Activated CD8-positive, alpha-beta memory T cell treated with anti-CD3 and anti-CD28 coated beads for 4 hours (primary cell): ENCODE data around the gene GAB4.
A peak's percentile ranks its signal among the peaks of the same experiment; 100 is the strongest.
"Not testable (repeated sequence)": the region's sequence is repeated elsewhere in the genome, so short reads cannot be mapped to it uniquely, and the experiment has no call there.

Experiments
- DNase-seq, 2 donors: peaks; one replicate each; pipeline ENCODE4 v3.0.0-alpha.2; 2020; ENCODE audit warnings: low read depth in 2 of 2

GAB4 gene

DNA sequence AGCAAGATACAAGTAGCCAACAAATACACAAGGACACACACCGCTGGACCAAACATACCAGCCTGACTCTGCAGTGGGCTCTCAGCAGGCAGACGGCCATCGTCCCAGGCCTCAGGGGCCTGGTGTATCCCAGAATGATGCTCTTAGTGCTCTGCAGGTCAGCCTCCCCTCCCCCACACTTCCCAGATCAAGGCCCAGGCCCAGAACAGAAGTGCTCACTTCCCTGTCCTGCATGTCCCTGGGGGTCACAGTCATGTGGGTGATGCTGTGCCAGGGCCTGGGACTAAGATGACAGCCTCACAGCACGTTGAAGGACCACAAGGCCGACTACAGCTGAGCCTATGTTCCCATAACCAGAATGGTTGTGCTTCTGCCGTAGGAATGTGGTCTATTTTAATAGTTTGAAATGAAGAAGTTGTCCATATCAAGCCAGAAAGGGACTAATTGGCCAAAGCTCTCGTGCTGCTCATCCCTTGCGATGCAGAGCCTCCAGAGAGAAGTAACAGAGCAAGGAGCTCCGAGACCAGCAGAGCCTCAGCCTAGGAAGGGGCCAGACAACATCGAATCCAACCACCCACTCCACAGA, 48.6 kb downstream of the GAB4 start:
- no peak for DNase-seq

DNA sequence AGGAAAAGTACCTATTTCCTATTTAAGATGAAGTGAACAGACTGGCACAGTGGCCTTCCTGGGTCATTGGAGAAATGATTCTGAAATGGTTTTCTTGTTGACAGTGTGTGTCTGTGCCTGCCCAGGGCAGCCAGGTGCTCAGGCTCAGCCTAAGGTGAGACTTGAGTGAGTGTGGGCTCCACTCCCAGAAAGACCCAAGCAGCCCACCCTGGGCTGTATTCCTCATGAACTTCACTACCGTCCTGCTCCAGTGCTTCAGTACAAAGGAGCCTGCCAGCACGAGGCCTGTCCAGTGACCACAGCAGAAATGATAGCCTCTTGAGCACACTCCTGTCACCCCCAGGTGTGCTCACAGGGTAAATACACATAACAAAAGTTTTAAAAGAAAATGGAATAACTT, 49.5 kb downstream of the GAB4 start:
- no peak for DNase-seq

DNA sequence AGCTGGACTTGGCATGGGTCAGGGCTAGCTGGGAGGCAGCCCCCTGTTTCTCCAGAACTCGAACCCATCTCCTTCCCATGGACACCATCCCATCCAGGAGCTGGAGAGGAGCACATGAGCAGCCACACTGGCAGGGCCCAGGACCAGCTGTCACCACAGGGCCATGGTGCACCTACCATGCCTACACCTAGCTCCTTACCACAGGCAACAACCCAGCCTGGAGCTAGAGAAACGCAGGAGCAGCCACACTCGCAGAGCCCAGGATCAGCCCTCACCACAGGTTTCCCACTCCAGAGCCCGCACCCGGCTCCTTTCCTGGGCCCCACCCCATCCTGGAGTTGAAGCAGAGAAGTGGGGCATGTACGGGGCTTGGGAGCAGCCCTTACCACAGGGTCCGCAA, 50.2 kb downstream of the GAB4 start:
- no peak for DNase-seq

DNA sequence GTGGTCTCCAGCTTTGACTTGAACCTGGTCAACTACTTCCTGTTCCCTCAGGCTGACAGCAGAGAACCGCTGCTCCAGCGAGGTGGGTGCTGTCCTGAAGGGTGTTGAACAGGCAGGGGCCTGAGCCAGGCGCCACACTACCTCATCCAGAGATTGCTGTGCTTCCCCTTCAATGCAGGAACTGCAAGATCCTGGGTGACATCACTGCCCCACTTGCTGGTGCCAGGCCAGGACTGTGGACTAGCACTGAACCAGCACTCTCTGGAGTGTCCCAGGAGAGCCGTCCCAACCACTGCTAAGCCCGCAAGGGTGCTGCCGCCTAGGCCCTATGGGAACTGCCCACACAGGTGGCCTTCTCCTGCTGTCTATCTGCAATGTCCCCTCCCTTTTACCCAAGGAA, 51.7 kb downstream of the GAB4 start:
- DNase-seq: no peak

DNA sequence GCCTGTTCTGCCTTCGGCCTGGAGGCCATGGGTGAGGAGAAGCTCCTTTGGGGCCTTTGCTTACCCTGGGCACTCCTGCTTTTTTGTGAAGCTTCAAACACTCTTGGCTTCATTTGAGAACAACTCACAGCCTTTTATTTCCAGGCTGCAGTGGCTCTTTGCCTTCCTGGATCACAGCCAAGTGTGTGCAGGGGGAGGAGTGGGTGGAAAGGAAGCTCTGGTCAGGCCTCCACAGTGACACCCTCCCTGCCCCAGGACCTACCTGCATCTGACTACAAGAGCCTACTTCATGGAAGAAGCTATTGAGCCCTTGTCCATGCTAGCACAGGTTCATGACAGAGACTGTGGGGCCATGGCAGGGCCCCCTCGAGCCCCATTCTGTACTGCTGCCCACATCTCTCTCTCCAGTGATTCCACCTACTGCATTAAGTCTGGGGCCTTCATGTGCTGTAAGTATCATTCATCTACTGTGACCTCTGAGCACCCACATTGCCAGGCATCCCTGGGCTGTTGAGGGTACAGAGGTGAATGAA, 52.3 kb downstream of the GAB4 start:
- no peak for DNase-seq

DNA sequence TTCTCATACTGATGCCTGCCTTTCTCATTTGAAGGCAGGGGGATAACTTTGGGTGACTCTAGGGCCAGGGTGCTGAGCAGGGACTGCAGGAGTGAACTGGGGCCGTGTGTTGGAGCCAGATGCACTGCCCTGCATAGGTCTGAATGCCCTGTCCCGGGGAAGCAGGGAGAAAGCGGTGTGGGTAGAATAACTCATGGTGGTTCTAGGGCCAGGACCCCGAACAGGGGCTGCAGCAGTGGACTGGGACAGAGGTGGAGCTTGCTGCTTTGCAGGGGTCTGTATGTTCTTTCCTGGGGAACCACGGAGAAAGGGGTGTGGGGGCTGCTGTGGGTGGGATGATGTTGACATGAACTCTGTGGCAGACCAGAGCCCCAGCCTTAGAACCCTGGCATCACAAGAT, 52.9 kb downstream of the GAB4 start:
- DNase-seq: no peak

DNA sequence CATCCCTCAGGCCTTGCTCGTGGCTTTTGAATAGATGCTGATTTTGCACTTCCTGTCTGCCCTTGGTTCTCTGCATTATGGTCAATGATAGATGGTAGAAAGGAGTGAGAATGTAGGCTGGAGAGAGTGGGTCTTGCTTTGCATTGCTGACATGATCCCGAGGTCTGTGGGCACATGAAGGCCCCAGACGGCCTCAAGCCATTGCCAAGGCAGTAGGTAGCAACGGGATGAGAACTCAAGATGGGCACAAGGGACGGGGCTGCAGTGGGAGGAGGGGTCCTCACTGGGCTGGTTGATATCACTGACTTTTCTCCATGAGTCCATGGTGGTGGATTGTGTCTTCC, 54.0 kb downstream of the GAB4 start:
- DNase-seq: no peak

DNA sequence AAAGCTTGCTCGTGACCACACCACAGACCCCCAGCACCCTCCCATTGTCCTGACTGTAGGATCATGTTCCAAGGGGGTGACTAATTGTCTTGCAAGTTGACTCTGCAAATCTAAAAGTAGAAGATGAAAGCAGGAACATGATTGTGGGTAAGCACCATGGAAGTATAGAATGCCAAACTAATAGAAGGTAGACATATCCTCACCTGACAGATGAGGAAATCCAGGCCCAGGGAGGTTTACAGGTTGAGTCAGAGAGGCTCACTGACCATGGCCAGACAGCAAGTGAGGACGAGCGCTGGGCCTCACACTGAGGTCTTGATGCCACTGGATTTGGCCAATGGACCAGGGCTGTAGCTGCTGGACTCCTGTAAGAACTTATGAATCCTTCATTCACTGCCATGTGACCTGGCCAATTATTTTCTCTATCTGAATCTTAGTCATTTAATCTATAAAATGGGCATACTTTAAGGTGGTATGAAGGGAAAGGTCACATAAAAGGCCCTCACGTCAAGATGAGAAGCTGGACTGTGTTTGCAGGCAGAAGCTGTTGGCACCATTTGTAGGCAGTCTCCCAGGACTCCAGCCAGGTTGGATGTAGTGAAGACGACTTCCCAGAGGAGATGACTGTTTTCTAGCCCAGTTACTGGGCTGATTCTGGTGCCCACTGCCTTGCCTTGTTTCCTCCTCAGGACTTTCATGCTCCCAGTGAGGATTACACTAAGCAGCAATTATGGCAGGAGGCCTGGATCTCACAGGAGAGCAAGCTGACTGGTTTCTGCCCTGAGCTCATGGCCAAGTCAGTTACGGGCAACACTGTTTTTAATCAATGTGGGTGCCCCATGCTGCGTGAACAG, 54.6 kb downstream of the GAB4 start:
- no peak for DNase-seq

DNA sequence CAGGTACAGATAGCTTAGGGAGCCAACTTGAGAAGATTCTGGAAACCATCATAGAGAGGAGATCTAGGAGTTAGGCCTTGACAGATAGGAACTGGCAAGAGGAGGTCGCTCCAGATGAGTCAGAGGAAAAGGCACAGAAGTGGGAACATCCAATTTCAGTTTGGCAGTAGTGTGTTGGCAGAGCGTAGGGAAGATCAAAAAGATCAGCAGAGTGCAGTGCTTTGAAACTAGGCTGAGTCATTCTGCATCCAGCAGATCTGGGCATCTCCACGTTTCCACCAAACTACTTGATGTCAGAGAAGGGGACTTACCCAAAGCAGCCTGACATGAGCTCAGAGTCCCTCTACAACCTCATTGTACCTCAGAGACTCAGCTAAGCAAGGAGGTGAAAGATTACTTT, 58.5 kb downstream of the GAB4 start:
- DNase-seq: no peak

DNA sequence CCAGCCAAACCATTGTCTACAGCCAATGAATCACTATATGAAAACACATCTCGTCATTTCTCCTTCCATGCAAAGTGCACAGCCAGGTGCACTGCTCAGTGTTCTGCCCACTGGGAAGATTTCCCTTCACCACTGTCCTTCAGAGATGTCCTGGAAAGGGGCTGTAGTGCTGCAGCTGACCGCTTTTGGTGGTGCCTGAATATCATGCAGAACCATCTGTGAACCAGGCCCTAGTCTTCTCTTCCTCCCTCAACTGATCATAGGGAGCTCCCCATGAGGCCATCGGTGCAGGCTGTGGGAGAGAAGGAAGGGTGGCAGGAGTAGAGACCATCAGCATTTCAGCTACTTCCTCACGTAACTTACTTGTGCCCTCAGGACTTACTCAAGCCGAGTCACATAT, 70.2 kb downstream of the GAB4 start:
- no peak for DNase-seq

DNA sequence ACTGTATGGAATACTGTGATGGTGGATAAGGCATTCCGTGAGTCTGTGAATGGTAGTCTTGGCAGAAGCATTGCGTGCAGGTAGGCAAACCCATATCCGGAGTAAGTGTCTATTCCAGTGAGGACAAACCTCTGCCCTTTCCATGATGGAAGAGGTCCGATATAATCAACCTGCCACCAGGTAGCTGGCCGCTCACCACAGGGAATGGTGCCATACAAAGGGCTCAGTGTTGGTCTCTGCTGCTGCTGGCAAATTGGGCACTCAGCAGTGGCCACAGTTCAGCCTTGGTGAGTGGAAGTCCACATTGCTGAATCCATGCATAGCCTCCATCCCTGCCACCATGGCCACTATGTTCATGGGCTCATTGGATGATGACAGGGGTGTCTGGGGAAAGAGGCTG, 70.8 kb downstream of the GAB4 start:
- not testable (repeated sequence) for DNase-seq

DNA sequence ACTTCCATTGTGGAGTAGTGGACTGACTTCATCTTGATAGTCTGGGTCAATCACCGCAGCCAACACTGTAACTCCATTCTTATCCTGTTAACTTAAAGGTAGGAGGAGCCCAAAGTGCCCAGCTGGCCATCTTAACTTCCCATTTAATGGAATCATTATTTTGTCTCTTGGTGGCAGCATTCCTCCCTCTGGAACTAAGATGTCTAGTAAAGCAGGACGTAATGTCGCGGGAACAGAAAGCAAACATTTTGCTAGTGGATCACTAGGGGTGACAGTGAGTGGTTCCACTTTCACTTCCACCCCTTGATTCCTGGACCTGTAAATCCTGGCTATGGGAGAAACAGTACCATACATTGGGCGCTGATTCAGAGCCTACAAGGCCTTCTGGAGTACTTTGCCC, 71.4 kb downstream of the GAB4 start:
- no peak for DNase-seq

DNA sequence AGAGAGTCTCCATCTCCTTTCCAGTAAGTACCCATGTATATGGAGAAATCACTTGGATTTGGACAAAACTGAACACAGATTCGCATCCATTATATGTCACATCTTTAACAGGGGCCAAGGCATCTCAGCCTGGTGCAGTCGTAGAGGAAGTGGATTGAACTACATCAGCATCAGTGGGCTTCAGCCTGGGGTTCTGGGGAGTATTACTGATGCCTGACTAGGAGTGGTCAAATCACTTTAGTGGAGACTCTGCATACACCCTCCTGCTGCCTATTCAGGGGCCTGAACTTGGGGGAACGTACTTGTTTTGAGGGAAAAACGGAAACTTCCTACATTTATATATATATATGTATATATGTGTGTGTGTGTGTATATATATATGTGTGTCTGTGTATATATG, 72.8 kb downstream of the GAB4 start:
- no peak for DNase-seq

DNA sequence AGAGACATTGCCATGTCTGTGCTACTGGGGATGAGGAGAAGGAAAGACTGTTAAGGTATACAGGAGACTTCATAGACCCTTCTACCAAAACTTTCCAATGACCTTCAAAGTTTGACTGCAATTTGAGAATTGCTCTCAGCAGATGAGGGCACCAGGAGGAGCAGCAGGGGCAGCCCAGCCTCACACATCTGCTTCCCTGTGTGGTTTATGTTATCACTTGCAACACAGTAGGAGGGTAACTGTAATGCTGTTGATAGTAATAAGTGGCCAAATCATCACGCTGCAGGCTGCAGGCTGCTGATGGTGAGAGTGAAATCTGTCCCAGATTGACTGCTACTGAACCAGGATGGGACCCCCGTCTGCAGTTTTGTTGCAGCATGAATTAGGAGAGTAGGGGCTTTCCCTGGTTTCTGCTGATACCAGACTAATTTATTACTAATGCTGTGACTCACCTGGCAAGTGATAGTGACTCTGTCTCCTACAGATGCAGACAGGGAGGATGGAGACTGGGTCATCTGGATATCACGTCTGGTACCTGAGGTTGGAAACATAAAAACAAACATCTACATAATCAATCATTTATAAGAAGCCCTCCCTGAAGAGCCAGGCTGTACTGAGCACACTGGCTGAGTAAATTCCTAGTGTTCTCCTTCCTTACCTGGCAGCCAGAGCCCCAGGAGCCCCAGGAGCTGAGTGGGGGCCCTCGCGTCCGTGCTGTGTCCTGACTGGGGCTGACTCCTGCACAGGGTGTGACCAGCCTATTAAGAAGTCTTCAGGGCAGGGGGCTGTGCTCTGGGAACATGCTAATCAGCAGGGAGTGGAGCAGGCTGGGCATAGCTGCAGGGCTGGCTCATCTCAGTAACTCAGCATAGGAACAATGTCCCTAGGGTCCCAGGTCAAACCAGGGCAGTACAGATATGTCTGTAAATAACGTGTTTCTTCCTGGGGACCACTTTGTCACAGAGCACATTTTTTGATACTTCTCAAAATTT, 74.4 kb downstream of the GAB4 start:
- no peak for DNase-seq

DNA sequence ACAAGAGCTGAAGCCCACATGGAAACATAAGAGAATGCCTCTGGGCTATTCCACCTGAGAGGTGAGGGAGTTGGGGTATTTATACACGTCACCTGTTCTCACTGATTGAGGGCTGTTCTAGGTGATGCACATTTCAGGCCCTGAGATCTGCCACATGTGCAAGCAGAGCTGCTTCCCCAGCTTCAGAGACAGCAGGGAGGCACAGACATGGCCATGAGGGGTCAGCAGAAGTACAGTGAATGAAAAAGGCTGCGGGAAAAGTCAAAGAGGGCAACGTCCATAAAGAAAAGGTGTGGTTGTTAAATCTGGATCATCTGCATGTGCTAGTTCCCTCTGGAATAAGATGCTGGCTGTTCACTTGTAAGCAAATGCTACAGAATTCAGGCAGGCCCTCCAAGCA, 75.4 kb downstream of the GAB4 start:
- no peak for DNase-seq

DNA sequence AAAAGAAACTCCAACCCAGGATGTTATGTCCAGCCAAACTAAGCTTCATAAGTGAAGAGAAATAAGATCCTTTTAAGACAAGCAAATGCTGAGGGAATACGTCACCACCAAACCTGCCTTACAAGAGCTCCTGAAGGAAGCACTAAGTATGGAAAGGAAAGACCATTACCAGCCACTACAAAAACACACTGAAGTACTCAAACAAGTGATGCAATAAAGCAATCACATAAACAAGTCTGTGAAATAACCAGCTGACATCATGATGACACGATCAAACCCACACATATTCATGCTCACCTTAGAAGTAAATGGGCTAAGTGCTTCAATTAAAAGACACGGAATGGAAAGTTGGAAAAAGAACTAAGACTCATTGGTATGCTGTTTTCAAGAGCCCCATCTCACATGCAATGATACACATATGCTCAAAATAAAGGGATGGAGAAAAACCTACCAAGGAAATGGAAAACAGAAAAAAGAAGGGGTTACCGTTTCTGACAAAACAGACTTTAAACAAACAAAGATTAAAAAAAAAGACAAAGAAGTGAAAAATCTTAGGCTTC, 82.5 kb downstream of the GAB4 start:
- DNase-seq: no peak

DNA sequence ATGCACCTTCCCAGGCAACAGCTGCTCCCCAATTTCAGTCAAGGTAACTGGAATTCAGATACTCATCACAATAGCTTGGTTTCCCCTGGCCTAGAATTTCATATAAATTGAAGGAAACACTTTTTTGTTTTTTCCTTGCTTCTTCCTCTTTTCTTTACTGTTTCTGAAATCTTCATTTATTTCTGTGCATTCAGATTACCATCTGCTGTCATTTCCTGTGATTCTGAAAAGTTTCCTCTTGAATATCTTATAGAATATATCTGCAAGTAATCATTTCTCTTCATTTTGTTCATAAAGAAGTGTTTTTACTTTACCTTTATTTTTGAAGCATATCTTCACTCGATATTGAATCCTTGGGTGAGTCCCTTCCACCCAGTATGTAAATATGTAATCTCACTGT, 85.3 kb downstream of the GAB4 start:
- DNase-seq: no peak

DNA sequence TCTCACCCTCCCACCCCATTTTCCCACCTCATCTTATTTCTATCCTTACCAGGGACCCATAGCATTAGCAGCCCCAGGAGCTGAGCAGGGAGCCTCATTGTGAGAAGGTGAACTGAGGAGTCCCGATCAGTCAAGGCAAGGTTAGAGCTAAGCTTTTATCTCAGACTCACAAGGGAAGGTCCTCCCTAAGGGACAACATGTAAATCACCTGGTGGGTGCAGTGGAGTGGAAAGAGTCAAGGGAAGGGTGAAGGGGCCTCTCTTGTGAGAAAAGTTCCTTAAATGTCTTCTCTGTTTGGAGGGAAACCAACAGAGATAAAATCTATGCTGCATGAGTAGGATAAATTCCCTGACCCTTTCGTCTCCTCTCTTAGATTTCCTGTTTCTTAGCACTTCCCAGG, 85.9 kb downstream of the GAB4 start:
- no peak for DNase-seq

DNA sequence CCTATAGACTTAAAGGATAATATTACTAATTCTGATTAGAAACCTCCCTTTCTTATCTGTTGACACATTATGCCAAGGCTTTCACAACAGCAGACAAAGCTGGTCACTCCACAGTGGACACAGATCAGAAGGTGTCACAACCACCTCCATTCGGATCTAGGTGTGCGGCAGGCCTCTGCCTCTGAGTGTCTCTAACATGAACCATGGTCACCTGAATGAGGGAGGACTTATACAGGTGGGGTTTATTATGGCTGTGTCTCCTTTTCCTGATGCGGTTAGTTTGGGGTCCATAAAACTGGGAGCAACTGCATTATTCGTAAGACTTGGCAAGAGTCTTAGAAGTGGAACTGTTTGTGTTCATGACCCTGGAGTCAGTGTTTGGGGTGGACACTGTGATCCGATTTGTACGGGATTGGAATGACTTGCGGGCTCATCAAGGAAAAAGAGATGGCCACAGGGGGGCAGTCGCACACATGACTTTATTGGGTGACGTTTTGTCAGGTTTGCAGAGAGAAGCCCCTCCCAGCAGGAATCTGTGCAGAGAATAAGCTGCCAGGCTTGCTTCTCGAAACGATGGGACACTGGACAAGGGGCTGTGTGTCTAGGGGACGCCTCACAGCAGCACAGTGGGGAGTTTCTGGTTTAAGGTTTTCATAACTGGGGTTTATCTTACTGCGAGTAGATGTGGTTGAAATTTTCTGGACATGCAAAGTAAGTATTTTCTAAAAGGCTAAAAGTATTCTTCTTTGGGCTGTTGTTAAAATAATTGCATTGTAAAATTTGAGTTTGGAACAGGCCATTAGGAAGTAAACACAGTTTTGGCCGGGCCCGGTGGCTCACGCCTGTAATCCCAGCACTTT, 90.6 kb downstream of the GAB4 start:
- DNase-seq: peak in 1 of 2 donors; percentile 13

DNA sequence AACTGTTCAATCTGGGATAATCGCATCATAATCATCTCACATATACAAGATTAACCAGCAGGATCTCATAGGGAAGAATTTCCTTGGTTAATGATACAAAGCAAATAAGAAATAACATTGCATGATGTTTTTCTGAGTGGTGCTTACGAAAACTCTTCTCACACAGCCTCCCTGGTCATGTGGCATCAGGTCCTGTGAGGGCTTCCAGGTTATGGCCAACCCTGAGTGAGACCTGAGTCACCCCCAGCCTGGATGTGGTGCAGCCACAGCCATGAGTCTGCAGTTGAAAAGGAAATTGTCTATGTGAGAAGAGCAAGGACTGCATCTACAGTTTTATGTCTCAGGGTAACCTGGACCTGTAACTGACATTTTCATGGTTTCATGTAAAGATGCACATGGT, 92.3 kb downstream of the GAB4 start:
- no peak for DNase-seq

DNA sequence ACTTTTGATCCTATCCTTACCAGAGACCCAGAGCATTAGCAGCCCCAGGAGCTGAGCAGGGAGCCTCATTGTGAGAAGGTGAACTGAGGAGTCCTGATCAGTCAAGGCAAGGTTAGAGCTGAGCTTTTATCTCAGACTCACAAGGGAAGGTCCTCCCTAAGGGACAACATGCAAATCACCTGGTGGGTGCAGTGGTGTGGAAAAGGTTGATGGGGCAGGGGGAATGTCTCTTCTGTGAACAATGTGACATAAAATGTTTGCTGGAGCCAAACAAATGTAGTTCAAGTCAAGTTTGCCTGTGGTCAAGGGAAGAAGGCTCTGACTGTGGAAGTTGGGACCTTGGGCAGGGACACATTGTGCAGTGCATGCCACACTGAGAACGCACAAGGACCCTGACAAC, 93.1 kb downstream of the GAB4 start:
- DNase-seq: not testable (repeated sequence)
